HEK293 (cell line): Measurements from ENCODE around the gene IL6R.

ENCODE experiments used
- CTCF ChIA-PET: fragments of 350-600 bp; formaldehyde crosslinking; extraction: SDS; loops from one replicate; lab custom pipeline; 2021; ENCODE audit warnings: antibody characterized with exemption; lab: Yijun Ruan, JAX
- POLR2A ChIA-PET: fragments of 300-600 bp; formaldehyde crosslinking; extraction: SDS; loops from one replicate; lab custom pipeline; 2020; ENCODE audit warnings: antibody characterized with exemption, inconsistent platforms; lab: Yijun Ruan, JAX
- H3K27ac ChIP-seq: fragments of 200-500 bp; sonication (Bioruptor generic); 2 replicates; pipeline ENCODE4 v1.5.1; 2014; ENCODE audit warnings: low read depth, low read length, control low read depth, inconsistent platforms; ENCODE audit errors: extremely low read depth
- H3K36me3 ChIP-seq, 2 experiments: fragments of 200-500 bp in 1 of 2; sonication (Bioruptor generic) in 1 of 2; 1 replicate in 1 of 2; 2 replicates in 1 of 2; pipeline ENCODE4 v1.5.1; 2014 to 2017; ENCODE audit warnings: inconsistent platforms in 2 of 2, low read length in 2 of 2; ENCODE audit not compliant: control insufficient read depth in 2 of 2, insufficient read depth in 1 of 2
- H3K4me1 ChIP-seq: fragments of 200-500 bp; sonication (Bioruptor generic); 2 replicates; pipeline ENCODE4 v1.5.1; 2014; ENCODE audit warnings: mild to moderate bottlenecking, low read length, inconsistent platforms; ENCODE audit not compliant: control insufficient read depth, insufficient read depth
- H3K4me3 ChIP-seq: 2 replicates; pipeline ENCODE4 v1.5.1; 2011; ENCODE audit warnings: low read depth, mild to moderate bottlenecking, control low read depth, low read length, moderate library complexity
- H3K9me3 ChIP-seq: fragments of 200-500 bp; sonication (Bioruptor generic); 2 replicates; pipeline ENCODE4 v1.5.1; 2014; ENCODE audit warnings: low read depth, low read length, inconsistent platforms; ENCODE audit not compliant: control insufficient read depth, insufficient read depth
- HIC1 ChIP-seq: fragments of 450-650 bp; formaldehyde crosslinking; IDR thresholded peaks from 2 replicates; pipeline ENCODE4 v1.5.1; 2016; ENCODE audit warnings: missing biosample characterization, missing genetic modification characterization
- IKZF3 ChIP-seq: fragments of 450-650 bp; IDR thresholded peaks from 2 replicates; pipeline ENCODE4 v1.5.0; 2018; ENCODE audit warnings: missing biosample characterization, mild to moderate bottlenecking, missing genetic modification characterization, moderate library complexity
- RBAK ChIP-seq: fragments of 450-650 bp; formaldehyde crosslinking; IDR thresholded peaks from 2 replicates; pipeline ENCODE4 v1.5.1; 2016; ENCODE audit warnings: missing biosample characterization, missing genetic modification characterization
- REPIN1 ChIP-seq: fragments of 450-650 bp; formaldehyde crosslinking; IDR thresholded peaks from 2 replicates; pipeline ENCODE4 v1.5.1; 2017; ENCODE audit warnings: missing biosample characterization, missing genetic modification characterization, low read depth
- REST ChIP-seq: fragments of 450-650 bp; formaldehyde crosslinking; IDR thresholded peaks from 2 replicates; pipeline ENCODE4 v1.5.1; 2016; ENCODE audit warnings: missing biosample characterization, missing genetic modification characterization
- SETDB1 ChIP-seq: IDR thresholded peaks from one replicate; pipeline ENCODE4 v1.6.1; 2017; ENCODE audit warnings: mild to moderate bottlenecking, low read length, moderate library complexity, mixed read lengths; ENCODE audit not compliant: insufficient read length
- ZBTB26 ChIP-seq: fragments of 450-650 bp; formaldehyde crosslinking; optimal IDR thresholded peaks from 2 replicates; pipeline ENCODE3; 2016; ENCODE audit warnings: missing biosample characterization, mild to moderate bottlenecking, missing genetic modification characterization
- ZNF114 ChIP-seq: fragments of 450-650 bp; formaldehyde crosslinking; IDR thresholded peaks from 2 replicates; pipeline ENCODE4 v1.5.0; 2017; ENCODE audit warnings: missing biosample characterization, missing genetic modification characterization
- ZNF121 ChIP-seq: fragments of 450-650 bp; formaldehyde crosslinking; IDR thresholded peaks from 2 replicates; pipeline ENCODE4 v1.5.1; 2016; ENCODE audit warnings: missing biosample characterization, missing genetic modification characterization
- ZNF433 ChIP-seq: fragments of 450-650 bp; formaldehyde crosslinking; IDR thresholded peaks from 2 replicates; pipeline ENCODE4 v1.5.1; 2016; ENCODE audit warnings: missing biosample characterization, missing genetic modification characterization, low read depth
- ZNF510 ChIP-seq: fragments of 450-650 bp; formaldehyde crosslinking; IDR thresholded peaks from 2 replicates; pipeline ENCODE4 v1.5.1; 2018; ENCODE audit warnings: mild to moderate bottlenecking, missing genetic modification characterization, missing biosample characterization; ENCODE audit not compliant: insufficient replicate concordance
- ZNF776 ChIP-seq: fragments of 450-650 bp; formaldehyde crosslinking; IDR thresholded peaks from 2 replicates; pipeline ENCODE4 v1.5.0; 2017; ENCODE audit warnings: missing biosample characterization, missing genetic modification characterization, borderline replicate concordance
- ZNF777 ChIP-seq: fragments of 450-650 bp; formaldehyde crosslinking; IDR thresholded peaks from 2 replicates; pipeline ENCODE4 v1.5.1; 2017; ENCODE audit warnings: missing biosample characterization, missing genetic modification characterization, borderline replicate concordance
- TF ChIP-seq, protein P1 (sequence below): fragments of 450-650 bp; formaldehyde crosslinking; IDR thresholded peaks from 2 replicates; pipeline ENCODE4 v1.5.1; 2016; ENCODE audit warnings: missing biosample characterization, missing genetic modification characterization, borderline replicate concordance
- TF ChIP-seq, protein P2 (sequence below): fragments of 450-650 bp; formaldehyde crosslinking; conservative IDR thresholded peaks from 2 replicates; pipeline ENCODE4 v1.5.1; 2016; ENCODE audit warnings: low read depth, missing biosample characterization, missing genetic modification characterization

IL6R gene

DNA sequence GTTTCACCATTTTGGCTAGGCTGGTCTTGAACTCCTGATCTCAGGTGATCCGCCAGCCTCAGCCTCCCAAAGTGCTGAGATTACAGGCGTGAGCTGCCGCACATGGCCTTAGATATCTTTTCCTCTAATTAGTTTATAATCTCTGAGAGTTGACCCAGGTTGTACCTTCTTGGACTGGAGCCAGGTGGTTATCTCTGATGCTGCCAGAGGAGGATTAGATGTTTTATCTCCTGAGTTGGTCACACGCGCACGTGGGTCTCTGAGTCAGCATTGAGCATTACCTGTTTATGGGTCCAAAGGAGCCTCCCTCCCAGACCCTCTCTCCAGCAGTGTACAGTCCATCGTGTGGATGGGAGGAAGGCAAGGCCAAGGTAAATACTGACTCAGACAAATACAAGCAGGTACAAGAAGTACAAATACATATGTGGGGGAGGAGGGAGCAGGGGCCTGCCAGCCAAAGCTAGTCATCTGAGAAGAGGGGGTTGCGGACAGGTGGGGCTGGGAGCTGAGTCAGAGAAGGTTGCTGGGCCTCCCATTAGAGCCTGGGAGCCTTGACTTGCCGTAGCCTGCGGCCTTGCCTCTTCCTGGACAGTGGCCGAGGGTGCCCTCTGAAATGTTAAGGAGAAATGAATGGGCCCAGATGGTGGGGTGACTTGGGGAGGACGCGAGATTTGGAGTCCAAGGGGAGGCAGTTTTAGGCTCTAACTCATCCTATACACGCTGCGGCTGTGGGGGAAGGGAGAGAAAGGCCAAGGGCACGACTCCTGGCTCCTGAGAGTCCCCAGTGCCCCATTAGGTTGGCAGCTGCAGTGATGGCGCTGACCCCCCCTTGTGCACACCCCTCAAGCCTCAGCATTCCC, 13.1 kb downstream of the IL6R start:
- ChIA-PET CTCF (interaction anchor here (0.6 to 0.8 kb wide), 2 partner anchors 9 to 10 kb away, joined by 3 to 5 read pairs; no protein-coding TSS in a partner anchor), POLR2A (interaction anchor here (0.6 kb wide), 1 partner anchor 51 kb away, joined by 3 read pairs; no protein-coding TSS in a partner anchor)
- Histone ChIP-seq H3K36me3 (no peaks in the 10 kb centered on the region), H3K9me3 (no peaks in the 10 kb centered on the region), H3K4me1 (peaks cover 21% of the 10 kb centered on the region), H3K27ac (peak overlapping the region; percentile 70), H3K4me3 (no peak overlapping the region)
- TF ChIP-seq, protein P1, sequence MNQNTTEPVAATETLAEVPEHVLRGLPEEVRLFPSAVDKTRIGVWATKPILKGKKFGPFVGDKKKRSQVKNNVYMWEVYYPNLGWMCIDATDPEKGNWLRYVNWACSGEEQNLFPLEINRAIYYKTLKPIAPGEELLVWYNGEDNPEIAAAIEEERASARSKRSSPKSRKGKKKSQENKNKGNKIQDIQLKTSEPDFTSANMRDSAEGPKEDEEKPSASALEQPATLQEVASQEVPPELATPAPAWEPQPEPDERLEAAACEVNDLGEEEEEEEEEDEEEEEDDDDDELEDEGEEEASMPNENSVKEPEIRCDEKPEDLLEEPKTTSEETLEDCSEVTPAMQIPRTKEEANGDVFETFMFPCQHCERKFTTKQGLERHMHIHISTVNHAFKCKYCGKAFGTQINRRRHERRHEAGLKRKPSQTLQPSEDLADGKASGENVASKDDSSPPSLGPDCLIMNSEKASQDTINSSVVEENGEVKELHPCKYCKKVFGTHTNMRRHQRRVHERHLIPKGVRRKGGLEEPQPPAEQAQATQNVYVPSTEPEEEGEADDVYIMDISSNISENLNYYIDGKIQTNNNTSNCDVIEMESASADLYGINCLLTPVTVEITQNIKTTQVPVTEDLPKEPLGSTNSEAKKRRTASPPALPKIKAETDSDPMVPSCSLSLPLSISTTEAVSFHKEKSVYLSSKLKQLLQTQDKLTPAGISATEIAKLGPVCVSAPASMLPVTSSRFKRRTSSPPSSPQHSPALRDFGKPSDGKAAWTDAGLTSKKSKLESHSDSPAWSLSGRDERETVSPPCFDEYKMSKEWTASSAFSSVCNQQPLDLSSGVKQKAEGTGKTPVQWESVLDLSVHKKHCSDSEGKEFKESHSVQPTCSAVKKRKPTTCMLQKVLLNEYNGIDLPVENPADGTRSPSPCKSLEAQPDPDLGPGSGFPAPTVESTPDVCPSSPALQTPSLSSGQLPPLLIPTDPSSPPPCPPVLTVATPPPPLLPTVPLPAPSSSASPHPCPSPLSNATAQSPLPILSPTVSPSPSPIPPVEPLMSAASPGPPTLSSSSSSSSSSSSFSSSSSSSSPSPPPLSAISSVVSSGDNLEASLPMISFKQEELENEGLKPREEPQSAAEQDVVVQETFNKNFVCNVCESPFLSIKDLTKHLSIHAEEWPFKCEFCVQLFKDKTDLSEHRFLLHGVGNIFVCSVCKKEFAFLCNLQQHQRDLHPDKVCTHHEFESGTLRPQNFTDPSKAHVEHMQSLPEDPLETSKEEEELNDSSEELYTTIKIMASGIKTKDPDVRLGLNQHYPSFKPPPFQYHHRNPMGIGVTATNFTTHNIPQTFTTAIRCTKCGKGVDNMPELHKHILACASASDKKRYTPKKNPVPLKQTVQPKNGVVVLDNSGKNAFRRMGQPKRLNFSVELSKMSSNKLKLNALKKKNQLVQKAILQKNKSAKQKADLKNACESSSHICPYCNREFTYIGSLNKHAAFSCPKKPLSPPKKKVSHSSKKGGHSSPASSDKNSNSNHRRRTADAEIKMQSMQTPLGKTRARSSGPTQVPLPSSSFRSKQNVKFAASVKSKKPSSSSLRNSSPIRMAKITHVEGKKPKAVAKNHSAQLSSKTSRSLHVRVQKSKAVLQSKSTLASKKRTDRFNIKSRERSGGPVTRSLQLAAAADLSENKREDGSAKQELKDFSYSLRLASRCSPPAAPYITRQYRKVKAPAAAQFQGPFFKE (tag by site-specific recombination) = no peak
- 0 out of 2 replicates have a peak, but pooled peaks have one; percentile 24 for TF ChIP-seq HIC1 (tag by site-specific recombination)
- no peak for TF ChIP-seq REST
- TF ChIP-seq ZNF433 (tag by site-specific recombination) = no peak
- no peak for TF ChIP-seq REPIN1 (tag by site-specific recombination)
- TF ChIP-seq ZNF510 (tag by site-specific recombination) = no peak
- TF ChIP-seq SETDB1 = no peak
- TF ChIP-seq IKZF3 (tag by site-specific recombination) = no peak
- TF ChIP-seq ZNF121 (tag by site-specific recombination) = no peak
- no peak for TF ChIP-seq ZBTB26 (tag by site-specific recombination)
- TF ChIP-seq ZNF114 (tag by site-specific recombination) = no peak
- no peak for TF ChIP-seq ZNF776 (tag by site-specific recombination)
- TF ChIP-seq ZNF777 (tag by site-specific recombination) = no peak
- TF ChIP-seq RBAK (tag by site-specific recombination) = no peak
- TF ChIP-seq, protein P2, sequence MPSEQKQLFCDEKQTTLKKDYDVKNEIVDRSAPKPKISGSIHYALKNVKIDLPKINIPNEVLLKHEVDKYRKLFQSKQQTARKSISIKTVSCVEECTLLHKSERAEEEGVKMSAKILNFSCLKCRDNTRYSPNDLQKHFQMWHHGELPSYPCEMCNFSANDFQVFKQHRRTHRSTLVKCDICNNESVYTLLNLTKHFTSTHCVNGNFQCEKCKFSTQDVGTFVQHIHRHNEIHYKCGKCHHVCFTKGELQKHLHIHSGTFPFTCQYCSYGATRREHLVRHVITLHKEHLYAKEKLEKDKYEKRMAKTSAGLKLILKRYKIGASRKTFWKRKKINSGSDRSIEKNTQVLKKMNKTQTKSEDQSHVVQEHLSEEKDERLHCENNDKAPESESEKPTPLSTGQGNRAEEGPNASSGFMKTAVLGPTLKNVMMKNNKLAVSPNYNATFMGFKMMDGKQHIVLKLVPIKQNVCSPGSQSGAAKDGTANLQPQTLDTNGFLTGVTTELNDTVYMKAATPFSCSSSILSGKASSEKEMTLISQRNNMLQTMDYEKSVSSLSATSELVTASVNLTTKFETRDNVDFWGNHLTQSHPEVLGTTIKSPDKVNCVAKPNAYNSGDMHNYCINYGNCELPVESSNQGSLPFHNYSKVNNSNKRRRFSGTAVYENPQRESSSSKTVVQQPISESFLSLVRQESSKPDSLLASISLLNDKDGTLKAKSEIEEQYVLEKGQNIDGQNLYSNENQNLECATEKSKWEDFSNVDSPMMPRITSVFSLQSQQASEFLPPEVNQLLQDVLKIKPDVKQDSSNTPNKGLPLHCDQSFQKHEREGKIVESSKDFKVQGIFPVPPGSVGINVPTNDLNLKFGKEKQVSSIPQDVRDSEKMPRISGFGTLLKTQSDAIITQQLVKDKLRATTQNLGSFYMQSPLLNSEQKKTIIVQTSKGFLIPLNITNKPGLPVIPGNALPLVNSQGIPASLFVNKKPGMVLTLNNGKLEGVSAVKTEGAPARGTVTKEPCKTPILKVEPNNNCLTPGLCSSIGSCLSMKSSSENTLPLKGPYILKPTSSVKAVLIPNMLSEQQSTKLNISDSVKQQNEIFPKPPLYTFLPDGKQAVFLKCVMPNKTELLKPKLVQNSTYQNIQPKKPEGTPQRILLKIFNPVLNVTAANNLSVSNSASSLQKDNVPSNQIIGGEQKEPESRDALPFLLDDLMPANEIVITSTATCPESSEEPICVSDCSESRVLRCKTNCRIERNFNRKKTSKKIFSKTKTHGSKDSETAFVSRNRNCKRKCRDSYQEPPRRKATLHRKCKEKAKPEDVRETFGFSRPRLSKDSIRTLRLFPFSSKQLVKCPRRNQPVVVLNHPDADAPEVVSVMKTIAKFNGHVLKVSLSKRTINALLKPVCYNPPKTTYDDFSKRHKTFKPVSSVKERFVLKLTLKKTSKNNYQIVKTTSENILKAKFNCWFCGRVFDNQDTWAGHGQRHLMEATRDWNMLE = no peak
